Esophagus squamous epithelium (tissue), 5 donors: ENCODE measurements around the gene ENGASE. TPM values are rescaled to one million over a fixed set of nuclear protein-coding genes. Genes with fewer than 3 reads are reported as not detected.
"Not testable (repeated sequence)": the region's sequence is repeated elsewhere in the genome, so short reads cannot be mapped to it uniquely, and the experiment has no call there.

Source experiments
- DNase-seq: peaks from one replicate; lab custom pipeline; 2025; lab: John Stamatoyannopoulos, UW
- H3K27ac ChIP-seq, 4 donors: fragments of 200-600 bp; sonication (generic); one replicate each; pipeline ENCODE4 v1.5.1; 2016 to 2019; ENCODE audit warnings: mild to moderate bottlenecking in 1 of 4
- H3K27me3 ChIP-seq, 4 donors: fragments of 200-600 bp; sonication (generic); 1 replicate in 3 of 4; 2 replicates in 1 of 4; pipeline versions ENCODE4 v1.5.1 to v1.6.0; 2017 to 2021; ENCODE audit warnings: antibody characterized with exemption in 1 of 4
- H3K36me3 ChIP-seq, 3 donors: fragments of 200-600 bp; sonication (generic); one replicate each; pipeline ENCODE4 v1.5.1; 2016 to 2019
- H3K4me1 ChIP-seq, 3 donors: fragments of 200-600 bp; sonication (generic); one replicate each; pipeline ENCODE4 v1.5.1; 2017 to 2019
- H3K4me3 ChIP-seq, 4 donors: fragments of 200-600 bp; sonication (generic); 1 replicate in 3 of 4; 2 replicates in 1 of 4; pipeline ENCODE4 v1.5.1; 2016 to 2019; ENCODE audit warnings: mild to moderate bottlenecking in 2 of 4, moderate library complexity in 1 of 4
- H3K9me3 ChIP-seq, 3 donors: fragments of 200-600 bp; sonication (generic); one replicate each; pipeline ENCODE4 v1.5.1; 2016 to 2019
- POLR2A ChIP-seq, 4 donors: fragments of 450-650 bp; IDR thresholded peaks; one replicate each; pipeline ENCODE4 v1.6.1; 2017; ENCODE audit warnings: antibody characterized with exemption in 4 of 4, mild to moderate bottlenecking in 4 of 4, moderate library complexity in 3 of 4
- WGBS, 2 donors: methylation state at CpG; one replicate each; pipeline ENCODE4 v1.1.5; 2018; 5-methylcytosine and 5-hydroxymethylcytosine counted together
- intact Hi-C: fragments of 100-400 bp; cut with DNase I; formaldehyde crosslinking; loops from one replicate; pipeline ENCODE4 v1.15.0; 2022
- total RNA-seq, 4 donors: library from RNA; depleted of rRNA; stranded (reverse); fragments of >200 nt; gene quantifications; one replicate each; pipeline ENCODE4 v1.1.0, GENCODE V29; 2016
- TF ChIP-seq, protein P1 (sequence below), 6 experiments: fragments of 450-650 bp in 4 of 6; fragments of 200-600 bp in 2 of 6; sonication (generic) in 2 of 6; IDR thresholded peaks; one replicate each; pipeline ENCODE4 v1.5.1; 2016 to 2019; ENCODE audit warnings: antibody characterized with exemption in 6 of 6, mild to moderate bottlenecking in 4 of 6, moderate library complexity in 4 of 6
- donor health status: DM: yes; HTN: yes; CAD: no.

The ENGASE gene
- total RNA-seq, 4 donors from 2014 or later, result 6.0 to 32.2 (median 9.5) TPM

GRCh38 chr17:79070266-79070880, 4.3 kb upstream of the ENGASE start:
- Histone ChIP-seq H3K27ac (no peak overlapping the region), H3K36me3 (no peaks in the 10 kb centered on the region), H3K4me3 (no peak overlapping the region), H3K4me1 (peaks cover 3 to 14% (median 3%) of the 10 kb centered on the region in 3 donors), H3K9me3 (no peaks in the 10 kb centered on the region), H3K27me3 (peaks cover 0 to 18% (median 0%) of the 10 kb centered on the region in 4 donors)
- WGBS, 2 donors, result 85 to 91% methylated on average over 9 of the region's 9 CpGs
- TF ChIP-seq, protein P1, sequence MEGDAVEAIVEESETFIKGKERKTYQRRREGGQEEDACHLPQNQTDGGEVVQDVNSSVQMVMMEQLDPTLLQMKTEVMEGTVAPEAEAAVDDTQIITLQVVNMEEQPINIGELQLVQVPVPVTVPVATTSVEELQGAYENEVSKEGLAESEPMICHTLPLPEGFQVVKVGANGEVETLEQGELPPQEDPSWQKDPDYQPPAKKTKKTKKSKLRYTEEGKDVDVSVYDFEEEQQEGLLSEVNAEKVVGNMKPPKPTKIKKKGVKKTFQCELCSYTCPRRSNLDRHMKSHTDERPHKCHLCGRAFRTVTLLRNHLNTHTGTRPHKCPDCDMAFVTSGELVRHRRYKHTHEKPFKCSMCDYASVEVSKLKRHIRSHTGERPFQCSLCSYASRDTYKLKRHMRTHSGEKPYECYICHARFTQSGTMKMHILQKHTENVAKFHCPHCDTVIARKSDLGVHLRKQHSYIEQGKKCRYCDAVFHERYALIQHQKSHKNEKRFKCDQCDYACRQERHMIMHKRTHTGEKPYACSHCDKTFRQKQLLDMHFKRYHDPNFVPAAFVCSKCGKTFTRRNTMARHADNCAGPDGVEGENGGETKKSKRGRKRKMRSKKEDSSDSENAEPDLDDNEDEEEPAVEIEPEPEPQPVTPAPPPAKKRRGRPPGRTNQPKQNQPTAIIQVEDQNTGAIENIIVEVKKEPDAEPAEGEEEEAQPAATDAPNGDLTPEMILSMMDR (IDR thresholded peaks at IDR 0.05), result no peak
- no peak for TF ChIP-seq POLR2A (IDR thresholded peaks at IDR 0.05)
- intact Hi-C loops, result no loop called here
- DNase-seq, result no peak

GRCh38 chr17:79071161-79071740, 3.4 kb upstream of the ENGASE start:
- H3K27me3 ChIP-seq, result peaks cover 0 to 18% (median 0%) of the 10 kb centered on the region in 4 donors
- DNase-seq, result no peak
- no peaks in the 10 kb centered on the region for H3K9me3 ChIP-seq
- TF ChIP-seq, protein P1 (IDR thresholded peaks at IDR 0.05), result no peak
- TF ChIP-seq POLR2A (IDR thresholded peaks at IDR 0.05), result no peak
- 88 to 95% methylated on average over 4 to 5 of the region's 6 CpGs for WGBS, 2 donors
- H3K4me1 ChIP-seq, result peaks cover 8 to 23% (median 12%) of the 10 kb centered on the region in 3 donors
- H3K36me3 ChIP-seq, result no peaks in the 10 kb centered on the region
- H3K4me3 ChIP-seq, result no peak overlapping the region
- no peak overlapping the region for H3K27ac ChIP-seq
- intact Hi-C loops, result no loop called here

- Histone ChIP-seq H3K27me3 (peaks cover 0 to 18% (median 0%) of the 10 kb centered on the region in 4 donors), H3K4me1 (peaks cover 8 to 36% (median 13%) of the 10 kb centered on the region in 3 donors), H3K36me3 (peaks cover 0 to 2% (median 0%) of the 10 kb centered on the region in 3 donors), H3K27ac (no peak overlapping the region), H3K9me3 (no peaks in the 10 kb centered on the region), H3K4me3 (no peak overlapping the region)
- DNase-seq, result no peak
- WGBS, 2 donors, result 97 to 100% methylated on average over 1 to 10 of the region's 10 CpGs
- TF ChIP-seq POLR2A (IDR thresholded peaks at IDR 0.05), result no peak
- TF ChIP-seq, protein P1 (IDR thresholded peaks at IDR 0.05), result no peak
- intact Hi-C loops, result no loop called here
Observed at GRCh38 chr17:79072544-79072943, 2.1 kb upstream of the ENGASE start.

- TF ChIP-seq POLR2A (IDR thresholded peaks at IDR 0.05), result no peak
- Histone ChIP-seq H3K27me3 (peaks cover 0 to 18% (median 0%) of the 10 kb centered on the region in 4 donors), H3K27ac (no peak overlapping the region), H3K36me3 (peaks cover 0 to 8% (median 0%) of the 10 kb centered on the region in 3 donors), H3K4me1 (peaks cover 8 to 39% (median 13%) of the 10 kb centered on the region in 3 donors), H3K4me3 (no peak overlapping the region), H3K9me3 (no peaks in the 10 kb centered on the region)
- intact Hi-C loops, result no loop called here
- 94 to 100% methylated on average over 5 to 8 of the region's 8 CpGs for WGBS, 2 donors
- no peak for DNase-seq
Observed at GRCh38 chr17:79073016-79073705, 1.5 kb upstream of the ENGASE start.

GRCh38 chr17:79073706-79074088, 927 bp upstream of the ENGASE start:
- intact Hi-C loops, result no loop called here

DNA sequence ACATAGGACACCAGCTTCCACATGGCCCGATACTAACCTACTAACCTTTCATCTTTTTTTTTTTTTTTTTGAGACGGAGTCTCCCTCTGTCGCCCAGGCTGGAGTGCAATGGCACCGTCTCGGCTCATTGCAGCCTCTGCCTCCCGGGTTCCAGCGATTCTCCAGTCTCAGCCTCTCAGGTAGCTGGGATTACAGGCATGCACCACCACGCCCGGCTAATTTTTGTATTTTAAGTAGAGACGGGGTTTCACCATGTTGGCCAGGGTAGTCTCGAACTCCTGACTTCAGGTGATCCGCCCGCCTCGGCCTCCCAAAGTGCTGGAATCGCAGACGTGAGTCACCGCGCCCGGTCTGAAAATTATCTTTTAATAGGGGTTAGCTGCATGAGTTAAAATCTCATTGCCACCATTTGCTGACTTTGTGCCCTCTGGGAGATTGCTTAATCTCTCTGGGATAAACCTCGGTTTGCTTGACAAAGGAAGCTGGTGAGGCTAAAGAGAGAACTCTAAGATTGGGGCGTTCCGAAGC, 439 bp upstream of the ENGASE start:
- 58 to 67% methylated on average over 3 to 20 of the region's 22 CpGs for WGBS, 2 donors
- Histone ChIP-seq H3K4me3 (peak overlapping the region in 3 of 4 donors; percentile 74 to 88 (median 84)), H3K36me3 (peaks cover 0 to 19% (median 9%) of the 10 kb centered on the region in 3 donors), H3K27me3 (peaks cover 0 to 18% (median 0%) of the 10 kb centered on the region in 4 donors), H3K4me1 (peaks cover 8 to 39% (median 13%) of the 10 kb centered on the region in 3 donors), H3K27ac (peak overlapping the region; percentile 85 to 93 (median 86))
- H3K9me3 ChIP-seq, intact Hi-C loops, DNase-seq: not testable (repeated sequence)

More at GRCh38 chr17:79073706-79074088, 927 bp upstream of the ENGASE start:
- TF ChIP-seq, protein P1 (IDR thresholded peaks at IDR 0.05), result no peak
- no peak for TF ChIP-seq POLR2A (IDR thresholded peaks at IDR 0.05)
- Histone ChIP-seq H3K4me3 (no peak overlapping the region), H3K36me3 (peaks cover 0 to 14% (median 4%) of the 10 kb centered on the region in 3 donors), H3K4me1 (peaks cover 8 to 39% (median 13%) of the 10 kb centered on the region in 3 donors), H3K27ac (peak overlapping the region in 2 of 4 donors; percentile 85 to 93), H3K27me3 (peaks cover 0 to 18% (median 0%) of the 10 kb centered on the region in 4 donors), H3K9me3 (no peaks in the 10 kb centered on the region)
- 83 to 84% methylated on average over 4 to 5 of the region's 6 CpGs for WGBS, 2 donors
- DNase-seq, result no peak
